Keratinocyte (primary cell): ENCODE data around the gene STK24. TPM values are rescaled to one million over a fixed set of nuclear protein-coding genes. Genes with fewer than 3 reads are reported as not detected.
A peak's percentile ranks its signal among the peaks of the same experiment; 100 is the strongest.

ENCODE experiments used
- DNase-seq: peaks from one replicate; pipeline ENCODE4 v3.0.0-alpha.2; 2011; ENCODE audit warnings: low read depth, missing footprints, low spot score
- FAIRE-seq: peaks from 2 replicates; lab custom pipeline; 2011; peaks lifted over from hg19 to GRCh38; lab: Jason Lieb, UNC
- H2AFZ ChIP-seq: 2 replicates; pipeline ENCODE4 v1.6.0; 2012; ENCODE audit warnings: low read length, control low read depth, inconsistent platforms; ENCODE audit not compliant: control insufficient read depth
- H3K27ac ChIP-seq: 2 replicates; pipeline ENCODE4 v1.5.1; 2011; ENCODE audit warnings: low read length; ENCODE audit not compliant: control insufficient read depth, insufficient read depth
- H3K27me3 ChIP-seq: 3 replicates; pipeline ENCODE4 v1.6.0; 2011; ENCODE audit warnings: low read length; ENCODE audit not compliant: control insufficient read depth, insufficient read depth; ENCODE audit errors: extremely low read depth
- H3K36me3 ChIP-seq, 2 experiments: 2 replicates in 1 of 2; 3 replicates in 1 of 2; pipeline ENCODE4 v1.5.1; 2011; ENCODE audit warnings: low read length in 2 of 2, mild to moderate bottlenecking in 1 of 2; ENCODE audit not compliant: control insufficient read depth in 2 of 2, insufficient read depth in 2 of 2; ENCODE audit errors: extremely low read depth in 1 of 2
- H3K4me1 ChIP-seq: 3 replicates; pipeline ENCODE4 v1.5.1; 2011; ENCODE audit warnings: low read length; ENCODE audit not compliant: control insufficient read depth, insufficient read depth; ENCODE audit errors: extremely low read depth
- H3K4me2 ChIP-seq: 3 replicates; pipeline ENCODE4 v1.6.0; 2011; ENCODE audit warnings: low read depth, low read length; ENCODE audit not compliant: control insufficient read depth, insufficient read depth; ENCODE audit errors: extremely low read depth
- H3K4me3 ChIP-seq, 3 experiments: fragments of 200-600 bp in 1 of 3; sonication (generic) in 1 of 3; 2 replicates in 2 of 3; 3 replicates in 1 of 3; pipeline ENCODE4 v1.5.1; 2011 to 2016; ENCODE audit warnings: low read length in 3 of 3, mild to moderate bottlenecking in 3 of 3, control low read depth in 2 of 3, inconsistent platforms in 1 of 3, low read depth in 1 of 3, mixed read lengths in 1 of 3, mixed run types in 1 of 3, moderate library complexity in 1 of 3; ENCODE audit not compliant: control insufficient read depth in 2 of 3, insufficient read depth in 2 of 3; ENCODE audit errors: extremely low read depth in 1 of 3
- H3K79me2 ChIP-seq: 2 replicates; pipeline ENCODE4 v1.6.0; 2012; ENCODE audit warnings: low read length; ENCODE audit not compliant: control insufficient read depth, insufficient read depth
- H3K9ac ChIP-seq: 3 replicates; pipeline ENCODE4 v1.6.0; 2011; ENCODE audit warnings: low read length; ENCODE audit not compliant: control insufficient read depth, insufficient read depth; ENCODE audit errors: extremely low read depth
- H3K9me1 ChIP-seq: 3 replicates; pipeline ENCODE4 v1.6.0; 2011; ENCODE audit warnings: low read length; ENCODE audit not compliant: control insufficient read depth, insufficient read depth; ENCODE audit errors: extremely low read depth
- H3K9me3 ChIP-seq: 2 replicates; pipeline ENCODE4 v1.5.1; 2012; ENCODE audit warnings: low read depth, low read length; ENCODE audit not compliant: control insufficient read depth
- H4K20me1 ChIP-seq: 3 replicates; pipeline ENCODE4 v1.6.0; 2011; ENCODE audit warnings: low read length; ENCODE audit not compliant: control insufficient read depth, insufficient read depth; ENCODE audit errors: extremely low read depth
- CTCF ChIP-seq, 3 experiments: IDR thresholded peaks in 1 of 3; conservative IDR thresholded peaks in 1 of 3; optimal IDR thresholded peaks in 1 of 3; 2 replicates in 2 of 3; 3 replicates in 1 of 3; pipeline versions ENCODE3 to v1.5.1; 2011; ENCODE audit warnings: low read length in 3 of 3, mild to moderate bottlenecking in 3 of 3, moderate library complexity in 2 of 3, control low read depth in 1 of 3, inconsistent platforms in 1 of 3; ENCODE audit not compliant: insufficient read depth in 2 of 3; ENCODE audit errors: extremely low read depth in 1 of 3
- EZH2 ChIP-seq: IDR thresholded peaks from one replicate; pipeline ENCODE4 v1.6.1; 2012; ENCODE audit warnings: inconsistent platforms, mild to moderate bottlenecking, low read length, moderate library complexity
- dilution Hi-C: fragments of 300-500 bp; cut with MboI; formaldehyde crosslinking; loops from one replicate; pipeline ENCODE4 v1.7.0; 2020; ENCODE audit warnings: low sequenced_read_pairs; ENCODE audit not compliant: extremely low pct_ligation_motif_present
- polyA plus RNA-seq, 5 experiments: library from polyadenylated mRNA; depleted of rRNA in 3 of 5; stranded (reverse) in 3 of 5; stranded (forward) in 1 of 5; unstranded in 1 of 5; fragments of >200 nt; gene quantifications; 1 replicate in 1 of 5; 2 replicates in 3 of 5; 3 replicates in 1 of 5; pipeline versions ENCODE4 v1.2.1 to v1.2.3, GENCODE V29; 2011 to 2012; ENCODE audit warnings: missing spikeins in 2 of 5, low read depth in 1 of 5, low replicate concordance in 1 of 5

The STK24 gene
- polyA plus RNA-seq, 1 donor (not counting 4 experiments of a cell fraction or from before 2014, with no cell fraction given), result 81.6 TPM

- H3K9ac ChIP-seq, result no peak overlapping the region
- no peak overlapping the region for H2AFZ ChIP-seq
- H3K27ac ChIP-seq, result no peak overlapping the region
- H4K20me1 ChIP-seq, result peaks cover 8% of the 10 kb centered on the region
- H3K4me1 ChIP-seq, result peaks cover 39% of the 10 kb centered on the region
- peaks cover 22 to 23% of the 10 kb centered on the region in 2 experiments for H3K36me3 ChIP-seq
- FAIRE-seq (no peak), DNase-seq (no peak)
- TF ChIP-seq CTCF (optimal IDR thresholded peaks at IDR 0.05 in 1 of 3, IDR thresholded peaks at IDR 0.05 in 1 of 3, conservative IDR thresholded peaks at IDR 0.05 in 1 of 3; ENCODE audit: extremely low read depth in 1 of 3, insufficient read depth in 2 of 3, low read length in 3 of 3) (no peak), EZH2 (no peak)
- dilution Hi-C loops, result no loop called here
- peaks cover 90% of the 10 kb centered on the region for H3K79me2 ChIP-seq
- no peaks in the 10 kb centered on the region for H3K27me3 ChIP-seq
- H3K9me3 ChIP-seq, result no peaks in the 10 kb centered on the region
- peaks cover 3% of the 10 kb centered on the region for H3K9me1 ChIP-seq
- no peak overlapping the region for H3K4me2 ChIP-seq
- H3K4me3 ChIP-seq, result no peak overlapping the region
Measured at GRCh38 chr13:98478189-98479129, 98.4 kb downstream of the STK24 start.

GRCh38 chr13:98476538-98476966 lies 100.4 kb downstream of the STK24 start:
- H3K79me2 ChIP-seq, result peaks cover 82% of the 10 kb centered on the region
- no peaks in the 10 kb centered on the region for H3K9me1 ChIP-seq
- H3K36me3 ChIP-seq, result peaks cover 34% of the 10 kb centered on the region in 2 experiments
- H3K4me2 ChIP-seq, result peak overlapping the region; percentile 59
- H3K4me1 ChIP-seq, result peaks cover 29% of the 10 kb centered on the region
- TF ChIP-seq EZH2 (no peak), CTCF (optimal IDR thresholded peaks at IDR 0.05 in 1 of 3, IDR thresholded peaks at IDR 0.05 in 1 of 3, conservative IDR thresholded peaks at IDR 0.05 in 1 of 3; ENCODE audit: extremely low read depth in 1 of 3, insufficient read depth in 2 of 3, low read length in 3 of 3) (no peak)
- dilution Hi-C loops, result no loop called here
- FAIRE-seq (peak; percentile 94), DNase-seq (peak; percentile 66)
- no peaks in the 10 kb centered on the region for H3K27me3 ChIP-seq
- H3K9me3 ChIP-seq, result no peaks in the 10 kb centered on the region
- peak overlapping the region in 1 of 3 experiments; percentile 21 for H3K4me3 ChIP-seq
- H3K27ac ChIP-seq, result peak overlapping the region; percentile 61
- peak overlapping the region; percentile 47 for H3K9ac ChIP-seq
- H2AFZ ChIP-seq, result no peak overlapping the region
- H4K20me1 ChIP-seq, result peaks cover 4% of the 10 kb centered on the region
